ENCODE measurements around the gene LRRN2.

LRRN2 gene

GRCh38 chr1:204712708-204713430, 27.3 kb upstream of the LRRN2 start:
- no peak for DNase-seq (ENCODE audit: low read depth in 2 of 2)

GRCh38 chr1:204711947-204712701, 26.6 kb upstream of the LRRN2 start:
- no peak for DNase-seq (ENCODE audit: low read depth in 2 of 2)

GRCh38 chr1:204711103-204711946, 25.8 kb upstream of the LRRN2 start:
- no peak for DNase-seq (ENCODE audit: low read depth in 2 of 2)

GRCh38 chr1:204709960-204710912, 24.7 kb upstream of the LRRN2 start:
- DNase-seq (ENCODE audit: low read depth in 2 of 2): no peak

GRCh38 chr1:204709021-204709420, 23.5 kb upstream of the LRRN2 start:
- DNase-seq (ENCODE audit: low read depth in 2 of 2): no peak

GRCh38 chr1:204706838-204707509, 21.4 kb upstream of the LRRN2 start:
- no peak for DNase-seq (ENCODE audit: low read depth in 2 of 2)

GRCh38 chr1:204705888-204706837, 20.6 kb upstream of the LRRN2 start:
- no peak for DNase-seq (ENCODE audit: low read depth in 2 of 2)

GRCh38 chr1:204705493-204705811, 19.9 kb upstream of the LRRN2 start:
- no peak for DNase-seq (ENCODE audit: low read depth in 2 of 2)

GRCh38 chr1:204704794-204705492, 19.4 kb upstream of the LRRN2 start:
- no peak for DNase-seq (ENCODE audit: low read depth in 2 of 2)

- no peak for DNase-seq (ENCODE audit: low read depth in 2 of 2)
These were observed 18.5 kb upstream of the LRRN2 start for GRCh38 chr1:204703826-204704612.

GRCh38 chr1:204703268-204703664, 17.7 kb upstream of the LRRN2 start:
- no peak for DNase-seq (ENCODE audit: low read depth in 2 of 2)

GRCh38 chr1:204702552-204703267, 17.2 kb upstream of the LRRN2 start:
- no peak for DNase-seq (ENCODE audit: low read depth in 2 of 2)

- DNase-seq (ENCODE audit: low read depth in 2 of 2): no peak
These were observed 15.7 kb upstream of the LRRN2 start for GRCh38 chr1:204701229-204701628.

GRCh38 chr1:204697893-204698292, 12.4 kb upstream of the LRRN2 start:
- DNase-seq (ENCODE audit: low read depth in 2 of 2): no peak

- DNase-seq (ENCODE audit: low read depth in 2 of 2): no peak
These were observed 11.1 kb upstream of the LRRN2 start for GRCh38 chr1:204696606-204697005.

GRCh38 chr1:204695692-204696091, 10.2 kb upstream of the LRRN2 start:
- DNase-seq (ENCODE audit: low read depth in 2 of 2): no peak

- no peak for DNase-seq (ENCODE audit: low read depth in 2 of 2)
These were observed 8.6 kb upstream of the LRRN2 start for GRCh38 chr1:204694145-204694544.
